Lung (tissue), 12 donors: ENCODE data around the gene COPZ2. TPM values are rescaled to one million over a fixed set of nuclear protein-coding genes. Genes with fewer than 3 reads are reported as not detected.
A peak's percentile ranks its signal among the peaks of the same experiment; 100 is the strongest.
"Not testable (repeated sequence)": the region's sequence is repeated elsewhere in the genome, so short reads cannot be mapped to it uniquely, and the experiment has no call there.

Experiments used
- ATAC-seq: fragments of 200-7000 bp; cut with Tn5 transposase; one replicate; pipeline ENCODE4 v1.9.1; 2020; ENCODE audit warnings: moderate number of reproducible peaks; ENCODE audit not compliant: insufficient read depth, low FRiP score
- DNase-seq, 3 donors: peaks; one replicate each; pipeline ENCODE4 v3.0.0-alpha.2; 2013 to 2017
- H3K27ac ChIP-seq, 2 donors: one replicate each; pipeline ENCODE4 v1.5.1; 2013; ENCODE audit warnings: mild to moderate bottlenecking in 2 of 2, moderate library complexity in 2 of 2, control low read depth in 1 of 2, inconsistent platforms in 1 of 2, low read depth in 1 of 2, low read length in 1 of 2
- H3K27me3 ChIP-seq, 3 donors: one replicate each; pipeline ENCODE4 v1.5.1; 2013; ENCODE audit warnings: low read length in 2 of 3; ENCODE audit not compliant: control insufficient read depth in 3 of 3, insufficient read depth in 3 of 3
- H3K36me3 ChIP-seq, 4 donors: one replicate each; pipeline ENCODE4 v1.5.1; 2013; ENCODE audit warnings: low read length in 4 of 4, mild to moderate bottlenecking in 1 of 4, moderate library complexity in 1 of 4; ENCODE audit not compliant: control insufficient read depth in 4 of 4, insufficient read depth in 4 of 4
- H3K4me1 ChIP-seq, 5 donors: one replicate each; pipeline ENCODE4 v1.5.1; 2013; ENCODE audit warnings: low read length in 5 of 5, mild to moderate bottlenecking in 2 of 5, moderate library complexity in 1 of 5; ENCODE audit not compliant: control insufficient read depth in 5 of 5, insufficient read depth in 5 of 5
- H3K4me3 ChIP-seq: one replicate; pipeline ENCODE4 v1.5.1; 2013; ENCODE audit warnings: mild to moderate bottlenecking, control low read depth, moderate library complexity
- H3K9ac ChIP-seq, 2 donors: one replicate each; pipeline ENCODE4 v1.5.1; 2013; ENCODE audit warnings: low read length in 2 of 2, control low read depth in 1 of 2; ENCODE audit not compliant: insufficient read depth in 1 of 2
- H3K9me3 ChIP-seq, 4 donors: one replicate each; pipeline ENCODE4 v1.5.1; 2013; ENCODE audit warnings: low read length in 3 of 4, mild to moderate bottlenecking in 1 of 4, moderate library complexity in 1 of 4; ENCODE audit not compliant: control insufficient read depth in 4 of 4, insufficient read depth in 3 of 4
- CTCF ChIP-seq: IDR thresholded peaks from 2 replicates; pipeline ENCODE4 v1.5.1; 2012; ENCODE audit warnings: mild to moderate bottlenecking; ENCODE audit errors: control extremely low read depth, extremely low read depth
- WGBS, 2 donors: extraction: QIAGEN DNeasy Blood & Tissue Kit; methylation state at CpG; one replicate each; pipeline ENCODE4 v1.1.7; 2013; 5-methylcytosine and 5-hydroxymethylcytosine counted together
- polyA plus RNA-seq, 2 donors: library from polyadenylated mRNA; stranded (reverse); fragments of 200-250 nt; gene quantifications; one replicate each; pipeline ENCODE4 v1.2.1, GENCODE V29; 2013
- total RNA-seq, 2 donors: library from RNA; depleted of rRNA in 1 of 2; stranded (reverse); fragments of >200 nt in 1 of 2; gene quantifications; one replicate each; pipeline ENCODE4 v1.2.1, GENCODE V29; 2014 to 2021
- donor health status: control.
- donor health status: control.
- donor health status: Bipolar disorder and iron deficiency.
- donor health status: healthy.
- donor health status: DM: yes; HTN: yes; CAD: no.

COPZ2 gene
- total and polyA plus RNA-seq, 4 donors: 6.2 to 25.5 (median 11.6) TPM

DNA sequence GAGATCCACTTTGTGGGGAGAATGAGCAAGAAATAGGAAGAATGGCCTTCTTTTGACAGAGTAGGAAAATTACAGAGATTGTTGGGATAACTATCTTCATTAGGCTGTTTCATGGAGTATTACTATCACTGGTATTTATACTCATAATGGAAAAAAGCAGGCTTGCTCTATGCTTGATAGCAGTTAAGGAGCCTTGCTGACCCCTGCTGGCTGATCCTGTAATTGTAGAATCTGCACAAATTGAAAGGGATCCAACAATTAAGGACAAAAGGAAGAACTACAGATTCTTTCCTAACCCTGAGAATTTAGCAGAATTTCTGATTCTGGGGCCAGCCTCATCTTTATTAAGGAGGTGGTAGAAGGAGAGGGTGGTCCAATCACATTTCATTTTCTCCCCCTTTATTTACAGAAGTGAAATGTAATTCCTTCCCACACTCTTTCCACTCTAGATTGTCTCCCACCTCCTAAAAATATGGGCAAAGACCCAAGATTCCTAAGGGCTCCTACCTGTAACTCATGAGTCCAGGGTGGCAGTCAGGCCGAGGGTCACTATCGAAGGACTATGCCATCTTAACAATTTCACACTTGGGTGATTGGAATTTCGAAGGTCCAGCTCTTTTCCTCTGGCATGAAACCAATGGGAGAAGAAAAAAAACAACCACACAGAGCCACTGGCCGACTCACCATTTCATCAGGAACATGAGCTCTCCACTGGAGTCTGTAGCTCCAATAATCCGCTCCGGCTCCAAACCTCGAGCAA, 36.9 kb upstream of the COPZ2 start:
- WGBS, 2 donors: 77 to 87% methylated on average over 7 of the region's 7 CpGs
- Histone ChIP-seq H3K27ac (no peak overlapping the region), H3K36me3 (peaks cover 11 to 49% (median 23%) of the 10 kb centered on the region in 4 donors), H3K4me3 (no peak overlapping the region), H3K9ac (no peak overlapping the region), H3K9me3 (no peaks in the 10 kb centered on the region), H3K4me1 (no peaks in the 10 kb centered on the region), H3K27me3 (no peaks in the 10 kb centered on the region)
- ATAC-seq: peak; percentile 62
- DNase-seq: peak; percentile 80 to 91 (median 89)
- peak; percentile 88 for TF ChIP-seq CTCF

GRCh38 chr17:48073566-48074094, 36.0 kb upstream of the COPZ2 start:
- not testable (repeated sequence) for DNase-seq, H3K9ac ChIP-seq, H3K27ac ChIP-seq, H3K27me3 ChIP-seq, H3K4me1 ChIP-seq, H3K4me3 ChIP-seq, H3K9me3 ChIP-seq, ATAC-seq
- 95 to 100% methylated on average over 5 of the region's 5 CpGs for WGBS, 2 donors
- peaks cover 13 to 54% (median 24%) of the 10 kb centered on the region in 4 donors for H3K36me3 ChIP-seq

- not testable (repeated sequence) for DNase-seq, H3K9ac ChIP-seq, ATAC-seq, H3K9me3 ChIP-seq, H3K4me3 ChIP-seq, H3K27me3 ChIP-seq, H3K4me1 ChIP-seq, H3K27ac ChIP-seq
- H3K36me3 ChIP-seq: peaks cover 13 to 58% (median 24%) of the 10 kb centered on the region in 4 donors
- 96 to 97% methylated on average over 9 of the region's 9 CpGs for WGBS, 2 donors
Observed at GRCh38 chr17:48072811-48073210, 35.2 kb upstream of the COPZ2 start.

DNA sequence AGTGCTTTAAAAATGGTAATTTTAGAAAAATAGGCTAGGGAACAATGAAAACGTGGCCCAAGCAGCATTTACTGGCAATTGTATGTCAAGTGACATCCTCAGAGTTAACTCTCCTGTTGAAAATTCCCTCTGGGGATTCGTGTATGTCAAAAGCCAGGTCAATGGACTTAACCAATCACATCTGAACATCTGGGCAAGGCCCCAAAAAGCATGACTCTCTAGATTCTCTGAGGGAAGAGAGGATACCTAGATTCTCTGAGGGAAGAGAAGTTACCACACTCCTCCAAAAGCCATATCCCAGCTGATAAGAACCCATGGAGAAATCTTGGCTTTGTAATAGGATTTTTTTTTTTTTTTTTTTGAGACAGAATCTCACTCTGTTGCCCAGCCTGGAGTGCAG, 34.1 kb upstream of the COPZ2 start:
- no peaks in the 10 kb centered on the region for H3K27me3 ChIP-seq
- H3K27ac ChIP-seq: no peak overlapping the region
- no peak overlapping the region for H3K9ac ChIP-seq
- H3K36me3 ChIP-seq: peaks cover 13 to 60% (median 26%) of the 10 kb centered on the region in 4 donors
- no peak overlapping the region for H3K4me3 ChIP-seq
- H3K9me3 ChIP-seq: no peaks in the 10 kb centered on the region
- ATAC-seq (no peak), DNase-seq (no peak)
- TF ChIP-seq CTCF: no peak
- 84 to 85% methylated on average over 2 of the region's 2 CpGs for WGBS, 2 donors
- H3K4me1 ChIP-seq: peaks cover 0 to 3% (median 0%) of the 10 kb centered on the region in 5 donors
